Right lobe of liver (tissue), 6 donors: ENCODE results near the gene ARID4B. TPM values are rescaled to one million over a fixed set of nuclear protein-coding genes. Genes with fewer than 3 reads are reported as not detected.

Source experiments
- ATAC-seq, 4 donors: fragments of 200-7000 bp; cut with Tn5 transposase; one replicate each; pipeline ENCODE4 v1.9.1; 2020; ENCODE audit warnings: mild to moderate bottlenecking in 4 of 4, moderate library complexity in 4 of 4
- DNase-seq, 3 donors: peaks; one replicate each; pipeline ENCODE4 v3.0.0-alpha.2; 2020
- H3K27ac ChIP-seq, 3 donors: fragments of 200-600 bp; one replicate each; pipeline ENCODE4 v1.8.0; 2022
- H3K27me3 ChIP-seq, 2 donors: fragments of 200-600 bp; one replicate each; pipeline ENCODE4 v1.8.0; 2022
- H3K36me3 ChIP-seq, 4 donors: fragments of 200-600 bp; sonication (generic) in 1 of 4; one replicate each; pipeline versions ENCODE4 v1.5.1 to v1.8.0; 2017 to 2022; ENCODE audit warnings: control low read depth in 1 of 4
- H3K4me1 ChIP-seq, 4 donors: fragments of 200-600 bp; sonication (generic) in 1 of 4; one replicate each; pipeline versions ENCODE4 v1.5.1 to v1.8.0; 2017 to 2022; ENCODE audit warnings: control low read depth in 1 of 4
- H3K4me3 ChIP-seq, 3 donors: fragments of 200-600 bp; one replicate each; pipeline ENCODE4 v1.8.0; 2022
- H3K9me3 ChIP-seq, 4 donors: fragments of 200-600 bp; sonication (generic) in 1 of 4; one replicate each; pipeline versions ENCODE4 v1.5.1 to v1.8.0; 2017 to 2022; ENCODE audit warnings: control low read depth in 1 of 4
- POLR2A ChIP-seq: fragments of 450-650 bp; IDR thresholded peaks from one replicate; pipeline ENCODE4 v1.6.1; 2017; ENCODE audit warnings: antibody characterized with exemption, mild to moderate bottlenecking
- WGBS: methylation state at CpG from one replicate; pipeline ENCODE4 v1.1.6; 2018; ENCODE audit warnings: low coverage, low lambda C conversion rate; ENCODE audit not compliant: insufficient coverage; ENCODE audit errors: missing lambda C conversion rate; 5-methylcytosine and 5-hydroxymethylcytosine counted together
- intact Hi-C, 2 donors: fragments of 100-400 bp; cut with DNase I; formaldehyde crosslinking; loops; one replicate each; pipeline versions ENCODE4 v1.11.2 to v1.14.1; 2022
- total RNA-seq, 6 experiments: library from RNA; depleted of rRNA in 2 of 6; stranded (reverse); fragments of >200 nt in 2 of 6; fragmentation: NEBNext Ultra II Directional in 3 of 6; extraction: Animal tissue kit (Norgen Biotek cat#: 25700) in 3 of 6; gene quantifications; one replicate each; pipeline versions ENCODE4 v1.1.0 to v1.2.4, GENCODE V29; 2016 to 2023
- TF ChIP-seq, protein P1 (sequence below), 4 donors: fragments of 200-600 bp in 3 of 4; fragments of 450-650 bp in 1 of 4; IDR thresholded peaks; one replicate each; pipeline versions ENCODE4 v1.5.1 to v1.8.0; 2016 to 2022; ENCODE audit warnings: antibody characterized with exemption in 4 of 4, mild to moderate bottlenecking in 2 of 4
- donor health status: DM: no; HTN: yes; CAD: no.
- donor health status: DM: no; HTN: no; CAD: no.
- donor health status: DM: no; HTN: no; CAD: no.
- donor health status: DM: no; HTN: yes; CAD: no.
- donor health status: DM: no; HTN: yes; CAD: no.

The ARID4B gene
- total RNA-seq, 6 experiments from 2014 or later: 8.0 to 16.2 (median 11.4) TPM

DNA sequence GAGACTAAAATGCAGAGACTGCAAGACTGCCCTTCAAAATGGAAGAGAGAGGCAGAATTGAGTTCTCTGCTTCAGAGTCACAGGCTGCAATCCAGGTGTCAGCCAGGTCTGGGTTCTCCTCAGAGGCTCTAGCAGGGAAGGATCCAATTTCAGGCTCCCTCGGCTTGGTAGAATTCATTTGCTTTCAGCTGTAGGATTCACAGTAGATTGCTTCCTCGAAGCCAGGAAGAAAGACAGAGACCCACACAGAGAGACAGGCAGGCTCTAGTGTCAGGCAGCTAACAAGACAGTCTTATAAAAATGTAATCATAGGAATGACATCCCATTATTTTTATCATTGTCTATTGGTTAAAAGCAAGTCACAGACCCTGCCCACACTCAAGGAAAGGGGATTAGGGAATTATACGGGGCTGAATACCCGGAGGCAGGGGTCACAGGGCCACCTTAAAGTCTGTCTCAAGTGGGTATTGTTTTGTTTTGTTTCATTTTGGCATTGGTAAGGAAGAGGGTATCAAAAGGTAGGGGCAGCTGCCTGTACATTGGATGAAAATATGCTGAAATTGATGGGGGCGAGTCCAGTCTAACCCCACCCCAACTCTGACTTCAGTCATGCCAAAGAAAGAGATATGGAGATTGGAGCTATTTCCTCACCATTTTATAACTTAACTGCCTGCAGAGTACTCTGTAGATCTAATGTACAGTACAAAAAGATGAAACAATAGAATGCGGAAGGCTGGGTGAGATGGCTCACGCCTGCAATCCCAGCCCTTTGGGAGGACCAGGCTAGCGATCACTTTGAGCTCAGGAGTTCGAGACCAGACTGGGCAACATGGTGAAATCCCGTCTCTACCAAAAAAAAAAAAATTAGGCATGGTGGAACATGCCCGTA lies 29.8 kb upstream of the ARID4B start:
- Histone ChIP-seq H3K27me3 (no peaks in the 10 kb centered on the region), H3K4me3 (no peak overlapping the region), H3K9me3 (no peaks in the 10 kb centered on the region), H3K4me1 (no peaks in the 10 kb centered on the region), H3K27ac (no peak overlapping the region), H3K36me3 (no peaks in the 10 kb centered on the region)
- intact Hi-C loops: no loop called here
- no peak for ATAC-seq
- TF ChIP-seq, protein P1, sequence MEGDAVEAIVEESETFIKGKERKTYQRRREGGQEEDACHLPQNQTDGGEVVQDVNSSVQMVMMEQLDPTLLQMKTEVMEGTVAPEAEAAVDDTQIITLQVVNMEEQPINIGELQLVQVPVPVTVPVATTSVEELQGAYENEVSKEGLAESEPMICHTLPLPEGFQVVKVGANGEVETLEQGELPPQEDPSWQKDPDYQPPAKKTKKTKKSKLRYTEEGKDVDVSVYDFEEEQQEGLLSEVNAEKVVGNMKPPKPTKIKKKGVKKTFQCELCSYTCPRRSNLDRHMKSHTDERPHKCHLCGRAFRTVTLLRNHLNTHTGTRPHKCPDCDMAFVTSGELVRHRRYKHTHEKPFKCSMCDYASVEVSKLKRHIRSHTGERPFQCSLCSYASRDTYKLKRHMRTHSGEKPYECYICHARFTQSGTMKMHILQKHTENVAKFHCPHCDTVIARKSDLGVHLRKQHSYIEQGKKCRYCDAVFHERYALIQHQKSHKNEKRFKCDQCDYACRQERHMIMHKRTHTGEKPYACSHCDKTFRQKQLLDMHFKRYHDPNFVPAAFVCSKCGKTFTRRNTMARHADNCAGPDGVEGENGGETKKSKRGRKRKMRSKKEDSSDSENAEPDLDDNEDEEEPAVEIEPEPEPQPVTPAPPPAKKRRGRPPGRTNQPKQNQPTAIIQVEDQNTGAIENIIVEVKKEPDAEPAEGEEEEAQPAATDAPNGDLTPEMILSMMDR (IDR thresholded peaks at IDR 0.05): no peak
- no peak for TF ChIP-seq POLR2A
- no peak for DNase-seq
- 68% methylated on average over 8 of the region's 11 CpGs for WGBS

DNA sequence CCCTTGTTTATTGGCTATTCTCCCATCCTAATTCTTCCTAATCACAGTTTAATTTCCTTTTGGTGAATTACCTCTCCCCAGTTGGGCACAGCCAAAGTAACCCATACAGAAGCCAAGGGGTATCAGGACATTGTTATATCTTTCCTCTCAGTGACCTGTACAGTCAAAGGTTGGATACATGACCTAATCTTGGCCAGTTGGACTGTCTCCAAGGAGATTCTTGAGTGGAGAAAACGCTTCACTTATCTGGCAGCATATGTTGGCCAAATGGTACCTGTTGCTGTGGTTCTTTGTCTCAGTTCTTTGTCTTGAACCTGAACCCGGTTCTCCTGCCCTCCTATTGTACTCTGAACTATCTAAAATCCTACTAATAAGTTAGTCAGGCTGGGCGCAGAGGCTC lies 23.9 kb upstream of the ARID4B start:
- WGBS: 24% methylated on average over 2 of the region's 3 CpGs
- Histone ChIP-seq H3K4me3 (no peak overlapping the region), H3K4me1 (no peaks in the 10 kb centered on the region), H3K27ac (no peak overlapping the region), H3K27me3 (no peaks in the 10 kb centered on the region), H3K36me3 (no peaks in the 10 kb centered on the region), H3K9me3 (no peaks in the 10 kb centered on the region)
- no peak for TF ChIP-seq POLR2A
- TF ChIP-seq, protein P1 (IDR thresholded peaks at IDR 0.05): no peak
- ATAC-seq: no peak
- no peak for DNase-seq
- intact Hi-C loops: no loop called here

DNA sequence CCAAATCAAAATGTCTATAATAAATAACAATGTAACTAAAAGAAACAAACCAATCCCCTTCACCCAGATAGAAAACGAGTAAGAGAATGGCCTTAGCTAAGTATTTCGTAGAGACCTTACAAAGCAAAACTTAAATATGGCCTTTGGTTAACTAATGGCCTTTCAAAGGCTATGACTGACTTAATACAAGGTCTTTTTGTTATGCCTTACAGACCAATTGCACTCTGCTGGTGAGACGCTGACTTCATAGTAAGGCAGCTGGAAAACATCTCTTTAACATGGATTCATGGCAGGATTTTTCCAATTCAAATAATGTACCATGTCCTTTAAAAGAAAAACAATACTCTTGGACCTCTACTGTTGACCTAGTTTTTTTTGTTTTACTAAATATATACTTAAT lies 23.5 kb upstream of the ARID4B start:
- DNase-seq (no peak), ATAC-seq (no peak)
- no peaks in the 10 kb centered on the region for H3K36me3 ChIP-seq
- no peak overlapping the region for H3K27ac ChIP-seq
- H3K4me3 ChIP-seq: no peak overlapping the region
- intact Hi-C loops: no loop called here
- H3K27me3 ChIP-seq: no peaks in the 10 kb centered on the region
- 91% methylated on average over 3 of the region's 3 CpGs for WGBS
- no peaks in the 10 kb centered on the region for H3K4me1 ChIP-seq
- no peaks in the 10 kb centered on the region for H3K9me3 ChIP-seq
- TF ChIP-seq POLR2A: no peak
- TF ChIP-seq, protein P1 (IDR thresholded peaks at IDR 0.05): no peak

DNA sequence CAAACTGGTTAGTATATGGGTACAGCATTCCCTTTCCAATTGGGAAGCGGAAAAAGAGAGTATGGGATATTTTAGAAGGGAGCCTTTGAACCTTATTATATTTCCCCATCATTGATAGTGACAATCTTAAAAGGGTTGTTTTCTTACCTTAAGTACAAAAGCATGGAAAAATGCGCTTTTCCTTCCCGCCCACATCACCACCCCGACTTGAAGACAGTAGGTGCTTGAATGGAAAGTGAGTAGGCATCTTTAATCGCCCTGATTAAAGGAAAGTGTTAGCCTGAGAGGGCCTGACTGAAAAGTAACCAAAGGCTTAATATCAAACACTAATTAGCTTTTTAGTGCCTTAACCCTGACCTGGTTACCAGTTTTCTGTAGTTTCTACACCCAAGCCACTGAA lies 15.7 kb upstream of the ARID4B start:
- Histone ChIP-seq H3K36me3 (peaks cover 0 to 16% (median 0%) of the 10 kb centered on the region in 4 donors), H3K27ac (no peak overlapping the region), H3K27me3 (no peaks in the 10 kb centered on the region), H3K9me3 (no peaks in the 10 kb centered on the region), H3K4me3 (no peak overlapping the region), H3K4me1 (no peaks in the 10 kb centered on the region)
- ATAC-seq (no peak), DNase-seq (no peak)
- intact Hi-C loops: no loop called here
- TF ChIP-seq, protein P1 (IDR thresholded peaks at IDR 0.05): no peak
- TF ChIP-seq POLR2A: no peak
- WGBS: 87% methylated on average over 5 of the region's 5 CpGs
